ENCODE results near the gene CES4A. TPM values are rescaled to one million over a fixed set of nuclear protein-coding genes. Genes with fewer than 3 reads are reported as not detected.
A peak's percentile ranks its signal among the peaks of the same experiment; 100 is the strongest.

The CES4A gene
- total RNA-seq, 1 experiment from 2014 or later: 1.9 TPM

DNA sequence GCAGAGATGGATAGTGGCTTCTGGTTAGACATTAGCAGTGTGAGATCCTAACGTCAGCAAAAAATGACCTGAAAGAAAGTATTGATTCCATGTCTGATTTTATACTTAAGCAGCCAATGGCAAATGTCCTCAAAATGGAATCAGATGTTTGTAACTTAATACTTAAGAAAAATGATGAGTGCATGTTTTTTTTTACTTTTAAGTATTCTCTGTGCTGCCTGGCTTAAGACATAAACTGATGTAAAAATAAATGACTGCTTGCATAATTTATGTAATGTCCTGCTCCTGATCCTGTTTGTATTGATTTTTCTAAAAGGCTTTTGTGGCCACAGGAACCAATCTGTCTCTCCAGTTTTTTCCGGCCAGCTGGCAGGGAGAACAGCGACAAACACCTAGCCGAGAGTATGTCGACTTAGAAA, 47.9 kb downstream of the CES4A start:
- no peak overlapping the region for H3K9ac ChIP-seq (ENCODE audit: extremely low read depth, insufficient read length, low read length)
- DNase-seq: no peak
- peak overlapping the region in 2 of 3 experiments; percentile 58 to 88; a peak in 4 of 7 replicates for H3K27ac Mint-ChIP-seq
- no peaks in the 10 kb centered on the region for H3K23me2 ChIP-seq (ENCODE audit: insufficient read length, low read depth, low read length, poor library complexity, severe bottlenecking)
- no peak overlapping the region for H3K56ac ChIP-seq (ENCODE audit: insufficient read length, low read depth, low read length)
- peaks cover 12 to 15% of the 10 kb centered on the region in 2 experiments for H3K4me1 Mint-ChIP-seq
- H3K36me3 Mint-ChIP-seq (ENCODE audit: insufficient read depth in 1 of 3, low read depth in 3 of 3): peaks cover 0 to 48% (median 31%) of the 10 kb centered on the region in 3 experiments; a peak in 5 of 7 replicates
- no peak overlapping the region for H3T11ph ChIP-seq (ENCODE audit: low read length)
- no peak overlapping the region for H3K23ac ChIP-seq (ENCODE audit: insufficient read length, low read depth, low read length)
- H3K4ac ChIP-seq (ENCODE audit: low read depth, low read length): no peak overlapping the region
- TF ChIP-seq, protein P1, sequence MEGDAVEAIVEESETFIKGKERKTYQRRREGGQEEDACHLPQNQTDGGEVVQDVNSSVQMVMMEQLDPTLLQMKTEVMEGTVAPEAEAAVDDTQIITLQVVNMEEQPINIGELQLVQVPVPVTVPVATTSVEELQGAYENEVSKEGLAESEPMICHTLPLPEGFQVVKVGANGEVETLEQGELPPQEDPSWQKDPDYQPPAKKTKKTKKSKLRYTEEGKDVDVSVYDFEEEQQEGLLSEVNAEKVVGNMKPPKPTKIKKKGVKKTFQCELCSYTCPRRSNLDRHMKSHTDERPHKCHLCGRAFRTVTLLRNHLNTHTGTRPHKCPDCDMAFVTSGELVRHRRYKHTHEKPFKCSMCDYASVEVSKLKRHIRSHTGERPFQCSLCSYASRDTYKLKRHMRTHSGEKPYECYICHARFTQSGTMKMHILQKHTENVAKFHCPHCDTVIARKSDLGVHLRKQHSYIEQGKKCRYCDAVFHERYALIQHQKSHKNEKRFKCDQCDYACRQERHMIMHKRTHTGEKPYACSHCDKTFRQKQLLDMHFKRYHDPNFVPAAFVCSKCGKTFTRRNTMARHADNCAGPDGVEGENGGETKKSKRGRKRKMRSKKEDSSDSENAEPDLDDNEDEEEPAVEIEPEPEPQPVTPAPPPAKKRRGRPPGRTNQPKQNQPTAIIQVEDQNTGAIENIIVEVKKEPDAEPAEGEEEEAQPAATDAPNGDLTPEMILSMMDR (conservative IDR thresholded peaks at IDR 0.05): no peak
- H2AFZ ChIP-seq (ENCODE audit: low read length): no peak overlapping the region
- H3K79me1 ChIP-seq (ENCODE audit: insufficient read depth, low read depth, low read length, poor library complexity, severe bottlenecking): peaks cover 4% of the 10 kb centered on the region
- no peak overlapping the region for H2BK12ac ChIP-seq (ENCODE audit: insufficient read length, low read depth, low read length)
- H4K5ac ChIP-seq (ENCODE audit: insufficient read length, low read depth, low read length): no peak overlapping the region
- H2BK20ac ChIP-seq (ENCODE audit: low read depth, low read length, poor library complexity, severe bottlenecking): no peak overlapping the region
- H3K9me3 ChIP-seq (ENCODE audit: control insufficient read depth, low read depth, low read length): no peaks in the 10 kb centered on the region
- no CpG with 5 or more reads among the region's 5 CpGs for WGBS (ENCODE audit: extremely low coverage, insufficient read length, low lambda C conversion rate)
- no peaks in the 10 kb centered on the region for H3K9me3 Mint-ChIP-seq
- H2BK5ac ChIP-seq (ENCODE audit: insufficient read length, low read length): no peak overlapping the region
- H3K4me2 ChIP-seq (ENCODE audit: insufficient read depth, insufficient read length, low read length): no peak overlapping the region
- no peak overlapping the region for H4K8ac ChIP-seq (replicated peaks; ENCODE audit: insufficient read length, low read depth, low read length)
- H2BK120ac ChIP-seq (ENCODE audit: low read depth, low read length, poor library complexity, severe bottlenecking): no peak overlapping the region
- H2AK5ac ChIP-seq (ENCODE audit: insufficient read length, low read length): no peak overlapping the region
- no peak overlapping the region for H2BK15ac ChIP-seq (ENCODE audit: low read depth, low read length)
- H4K91ac ChIP-seq (ENCODE audit: insufficient read length, low read depth, low read length): no peak overlapping the region
- peaks cover 4% of the 10 kb centered on the region; the same call in 1 of the 2 replicates for H3K79me2 ChIP-seq (ENCODE audit: insufficient read depth, low read length)
- H3K27ac ChIP-seq (ENCODE audit: insufficient read length, low read depth, low read length): no peak overlapping the region
- no peak overlapping the region for H3K14ac ChIP-seq (ENCODE audit: insufficient read depth, low read length)
- H3K18ac ChIP-seq (ENCODE audit: insufficient read length, low read depth, low read length): no peak overlapping the region
- H3K4me1 ChIP-seq (ENCODE audit: insufficient read depth, low read length): no peaks in the 10 kb centered on the region
- H3K4me3 Mint-ChIP-seq: no peak overlapping the region
- no peaks in the 10 kb centered on the region for H3K27me3 Mint-ChIP-seq (ENCODE audit: low read depth)
- H3K27me3 ChIP-seq (ENCODE audit: insufficient read depth, low read length): no peaks in the 10 kb centered on the region
- H4K20me1 ChIP-seq (ENCODE audit: control insufficient read depth, insufficient read depth, insufficient read length): no peaks in the 10 kb centered on the region

Measured in H9 (cell line).